ENCODE data around the gene PYY.

The PYY gene

DNA sequence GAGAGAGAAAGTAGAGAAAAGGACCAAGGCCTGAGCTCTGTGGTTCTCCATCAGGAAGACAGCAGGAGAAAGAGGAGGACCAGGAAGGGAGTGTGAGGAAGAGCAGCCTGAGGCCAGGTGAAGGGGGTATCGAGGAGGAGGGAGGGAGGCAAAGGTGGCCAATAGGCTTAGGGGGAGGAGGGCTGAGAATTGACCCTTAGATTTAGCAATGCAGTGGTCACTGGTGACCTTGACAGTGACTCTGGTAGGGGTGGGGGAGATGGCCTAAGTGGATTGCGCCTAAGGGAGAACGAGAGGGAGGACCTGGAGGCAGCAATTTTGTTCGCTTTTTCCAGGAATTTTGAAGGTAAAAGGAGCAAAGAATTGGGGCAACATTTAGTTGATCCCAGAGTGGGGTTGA, 45.3 kb upstream of the PYY start:
- TF ChIP-seq EP300 (IDR thresholded peaks at IDR 0.05; ENCODE audit: borderline replicate concordance) (no peak), TAF1 (IDR thresholded peaks at IDR 0.05; ENCODE audit: low read depth) (no peak), EGR1 (IDR thresholded peaks at IDR 0.05) (no peak), CREB1 (IDR thresholded peaks at IDR 0.05; ENCODE audit: low read depth) (no peak), YY1 (IDR thresholded peaks at IDR 0.05; ENCODE audit: low read depth) (no peak), ZBTB7A (IDR thresholded peaks at IDR 0.05; ENCODE audit: low read depth) (no peak), CEBPB (IDR thresholded peaks at IDR 0.05) (no peak), TCF12 (IDR thresholded peaks at IDR 0.05; ENCODE audit: low read depth) (no peak), TEAD4 (IDR thresholded peaks at IDR 0.05) (no peak), RAD21 (IDR thresholded peaks at IDR 0.05; ENCODE audit: low read depth) (no peak)
- TF ChIP-seq, protein P1, sequence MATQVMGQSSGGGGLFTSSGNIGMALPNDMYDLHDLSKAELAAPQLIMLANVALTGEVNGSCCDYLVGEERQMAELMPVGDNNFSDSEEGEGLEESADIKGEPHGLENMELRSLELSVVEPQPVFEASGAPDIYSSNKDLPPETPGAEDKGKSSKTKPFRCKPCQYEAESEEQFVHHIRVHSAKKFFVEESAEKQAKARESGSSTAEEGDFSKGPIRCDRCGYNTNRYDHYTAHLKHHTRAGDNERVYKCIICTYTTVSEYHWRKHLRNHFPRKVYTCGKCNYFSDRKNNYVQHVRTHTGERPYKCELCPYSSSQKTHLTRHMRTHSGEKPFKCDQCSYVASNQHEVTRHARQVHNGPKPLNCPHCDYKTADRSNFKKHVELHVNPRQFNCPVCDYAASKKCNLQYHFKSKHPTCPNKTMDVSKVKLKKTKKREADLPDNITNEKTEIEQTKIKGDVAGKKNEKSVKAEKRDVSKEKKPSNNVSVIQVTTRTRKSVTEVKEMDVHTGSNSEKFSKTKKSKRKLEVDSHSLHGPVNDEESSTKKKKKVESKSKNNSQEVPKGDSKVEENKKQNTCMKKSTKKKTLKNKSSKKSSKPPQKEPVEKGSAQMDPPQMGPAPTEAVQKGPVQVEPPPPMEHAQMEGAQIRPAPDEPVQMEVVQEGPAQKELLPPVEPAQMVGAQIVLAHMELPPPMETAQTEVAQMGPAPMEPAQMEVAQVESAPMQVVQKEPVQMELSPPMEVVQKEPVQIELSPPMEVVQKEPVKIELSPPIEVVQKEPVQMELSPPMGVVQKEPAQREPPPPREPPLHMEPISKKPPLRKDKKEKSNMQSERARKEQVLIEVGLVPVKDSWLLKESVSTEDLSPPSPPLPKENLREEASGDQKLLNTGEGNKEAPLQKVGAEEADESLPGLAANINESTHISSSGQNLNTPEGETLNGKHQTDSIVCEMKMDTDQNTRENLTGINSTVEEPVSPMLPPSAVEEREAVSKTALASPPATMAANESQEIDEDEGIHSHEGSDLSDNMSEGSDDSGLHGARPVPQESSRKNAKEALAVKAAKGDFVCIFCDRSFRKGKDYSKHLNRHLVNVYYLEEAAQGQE (IDR thresholded peaks at IDR 0.05; ENCODE audit: low read depth) = no peak
- TF ChIP-seq, protein P2, sequence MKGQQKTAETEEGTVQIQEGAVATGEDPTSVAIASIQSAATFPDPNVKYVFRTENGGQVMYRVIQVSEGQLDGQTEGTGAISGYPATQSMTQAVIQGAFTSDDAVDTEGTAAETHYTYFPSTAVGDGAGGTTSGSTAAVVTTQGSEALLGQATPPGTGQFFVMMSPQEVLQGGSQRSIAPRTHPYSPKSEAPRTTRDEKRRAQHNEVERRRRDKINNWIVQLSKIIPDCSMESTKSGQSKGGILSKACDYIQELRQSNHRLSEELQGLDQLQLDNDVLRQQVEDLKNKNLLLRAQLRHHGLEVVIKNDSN (IDR thresholded peaks at IDR 0.05) = no peak

DNA sequence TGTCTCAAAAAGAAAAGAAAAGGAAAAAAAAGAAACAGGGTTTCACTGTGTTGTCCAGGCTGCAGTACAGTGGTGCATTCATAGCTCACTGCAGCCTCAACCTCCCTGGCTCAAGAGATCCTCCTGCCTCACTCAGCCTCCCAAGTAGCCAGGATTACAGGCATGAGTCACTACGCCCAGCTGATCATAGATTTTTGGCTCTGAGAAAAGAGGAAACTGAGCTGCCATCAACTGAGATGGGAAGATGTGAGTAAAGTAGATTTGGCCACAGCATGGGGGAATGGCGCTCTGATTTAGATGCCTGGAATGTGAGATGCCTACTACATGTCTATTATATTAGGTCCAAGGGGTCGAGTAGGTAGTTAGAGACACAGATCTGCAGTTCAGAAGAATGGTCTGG, 44.8 kb upstream of the PYY start:
- TF ChIP-seq YY1 (IDR thresholded peaks at IDR 0.05; ENCODE audit: low read depth) (no peak), EGR1 (IDR thresholded peaks at IDR 0.05) (no peak), EP300 (IDR thresholded peaks at IDR 0.05; ENCODE audit: borderline replicate concordance) (no peak), TCF12 (IDR thresholded peaks at IDR 0.05; ENCODE audit: low read depth) (no peak), ZBTB7A (IDR thresholded peaks at IDR 0.05; ENCODE audit: low read depth) (no peak), TEAD4 (IDR thresholded peaks at IDR 0.05) (no peak), RAD21 (IDR thresholded peaks at IDR 0.05; ENCODE audit: low read depth) (no peak), NFIC (IDR thresholded peaks at IDR 0.05) (no peak), CEBPB (IDR thresholded peaks at IDR 0.05) (no peak), TAF1 (IDR thresholded peaks at IDR 0.05; ENCODE audit: low read depth) (no peak), FOXM1 (IDR thresholded peaks at IDR 0.05; ENCODE audit: borderline replicate concordance, low read depth) (no peak), CREB1 (IDR thresholded peaks at IDR 0.05; ENCODE audit: low read depth) (no peak)
- TF ChIP-seq, protein P3, sequence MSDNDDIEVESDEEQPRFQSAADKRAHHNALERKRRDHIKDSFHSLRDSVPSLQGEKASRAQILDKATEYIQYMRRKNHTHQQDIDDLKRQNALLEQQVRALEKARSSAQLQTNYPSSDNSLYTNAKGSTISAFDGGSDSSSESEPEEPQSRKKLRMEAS (IDR thresholded peaks at IDR 0.05) = no peak
- TF ChIP-seq, protein P2 (IDR thresholded peaks at IDR 0.05) = no peak
- TF ChIP-seq, protein P1 (IDR thresholded peaks at IDR 0.05; ENCODE audit: low read depth) = no peak

DNA sequence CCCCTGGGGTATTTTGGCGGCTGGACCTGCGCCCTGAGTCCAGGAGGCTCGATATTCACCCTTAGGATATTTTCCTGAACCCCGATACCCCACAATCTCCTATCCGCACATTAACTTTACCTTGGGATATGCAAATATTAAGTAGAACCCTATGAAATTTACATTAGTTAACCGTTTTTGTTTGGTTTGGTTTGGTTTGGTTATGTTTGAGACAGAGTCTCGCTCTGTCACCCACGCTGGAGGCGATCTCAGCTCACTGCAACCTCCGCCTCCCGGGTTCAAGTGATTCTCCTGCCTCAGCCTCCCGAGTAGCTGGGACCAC, 41.4 kb upstream of the PYY start:
- TF ChIP-seq, protein P2 (IDR thresholded peaks at IDR 0.05) = no peak
- TF ChIP-seq TAF1 (IDR thresholded peaks at IDR 0.05; ENCODE audit: low read depth) = no peak
- TF ChIP-seq, protein P1 (IDR thresholded peaks at IDR 0.05; ENCODE audit: low read depth) = no peak
- TF ChIP-seq TCF12 (IDR thresholded peaks at IDR 0.05; ENCODE audit: low read depth) = no peak

DNA sequence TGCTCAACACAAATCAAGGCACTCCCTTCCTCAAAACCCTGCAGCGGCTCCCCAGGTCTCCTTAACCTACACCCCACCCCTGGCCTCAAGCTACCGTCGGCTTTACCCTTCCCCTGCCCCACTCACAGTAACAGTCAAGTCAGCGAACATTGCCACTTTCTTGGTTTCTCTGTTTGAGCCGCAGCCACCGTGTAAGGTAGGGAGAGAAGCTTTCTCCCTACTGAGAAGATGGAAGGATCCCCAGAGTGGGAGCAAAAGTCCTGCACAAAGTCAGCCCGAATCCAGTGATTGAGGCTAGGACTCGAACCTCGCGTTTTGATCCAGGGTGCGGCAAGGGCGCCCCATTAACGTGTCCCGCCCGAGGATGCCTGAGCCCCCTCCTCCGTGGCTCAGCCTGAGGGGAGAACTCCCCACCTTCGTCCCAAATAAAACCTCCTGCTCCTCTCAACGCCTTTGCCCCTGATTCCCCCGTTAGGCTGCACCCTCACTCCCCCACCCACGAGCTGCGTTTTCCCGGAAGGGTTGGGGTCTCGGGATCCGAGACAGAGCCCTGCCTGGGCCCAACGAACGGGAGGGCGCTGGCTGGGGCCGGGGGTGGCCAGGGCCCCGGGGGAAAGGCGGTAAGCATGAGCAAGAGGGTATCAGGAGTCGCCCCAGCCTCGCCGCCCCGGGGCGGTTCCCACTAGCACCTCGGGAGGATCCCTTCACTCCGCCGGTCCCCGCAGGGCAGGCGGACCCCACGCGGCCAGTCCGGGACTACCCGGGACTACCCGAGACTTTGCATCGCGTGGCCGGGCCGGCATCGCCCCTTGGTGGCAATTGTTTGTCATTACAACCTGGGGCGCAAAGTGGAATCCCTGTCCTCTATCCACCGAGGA, 40.8 kb upstream of the PYY start:
- TF ChIP-seq ZBTB7A (IDR thresholded peaks at IDR 0.05; ENCODE audit: low read depth) = 0 out of 2 replicates have a peak, but pooled peaks have one; percentile 28
- no peak for TF ChIP-seq NFIC (IDR thresholded peaks at IDR 0.05)
- peak; percentile 97 for TF ChIP-seq RAD21 (IDR thresholded peaks at IDR 0.05; ENCODE audit: low read depth)
- TF ChIP-seq YY1 (IDR thresholded peaks at IDR 0.05; ENCODE audit: low read depth) = no peak
- TF ChIP-seq, protein P3 (IDR thresholded peaks at IDR 0.05) = peak; percentile 49; the same call in 1 of the 2 replicates

All from Ishikawa (cell line).